GM12873 (cell line): ENCODE results near the gene TRAPPC5.

ENCODE experiments used
- TF ChIP-seq, protein P1 (sequence below): IDR thresholded peaks from 2 replicates; pipeline ENCODE4 v1.5.1; 2012; ENCODE audit warnings: low read depth, mild to moderate bottlenecking, moderate library complexity, low read length, control low read depth; ENCODE audit not compliant: insufficient read depth; ENCODE audit errors: missing control alignments

Gene TRAPPC5

DNA sequence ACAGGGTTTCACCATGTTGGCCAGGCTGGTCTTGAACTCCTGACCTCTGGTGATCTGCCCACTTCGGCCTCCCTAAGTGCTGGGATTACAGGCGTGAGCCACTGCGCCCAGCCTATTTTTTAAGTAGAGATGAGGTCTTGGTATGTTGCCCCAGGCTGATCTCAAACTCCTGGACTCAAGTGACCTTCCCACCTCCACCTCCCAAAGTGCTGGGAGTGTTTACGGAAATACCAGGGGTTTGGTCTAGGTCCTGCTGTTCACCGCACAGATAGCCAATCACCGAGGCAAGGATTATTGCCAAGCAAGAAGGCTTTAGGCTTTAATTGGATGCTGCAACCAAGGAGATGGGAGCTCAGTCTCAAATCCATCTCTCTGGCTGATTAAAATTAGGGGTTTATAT lies 39.7 kb downstream of the TRAPPC5 start:
- TF ChIP-seq, protein P1, sequence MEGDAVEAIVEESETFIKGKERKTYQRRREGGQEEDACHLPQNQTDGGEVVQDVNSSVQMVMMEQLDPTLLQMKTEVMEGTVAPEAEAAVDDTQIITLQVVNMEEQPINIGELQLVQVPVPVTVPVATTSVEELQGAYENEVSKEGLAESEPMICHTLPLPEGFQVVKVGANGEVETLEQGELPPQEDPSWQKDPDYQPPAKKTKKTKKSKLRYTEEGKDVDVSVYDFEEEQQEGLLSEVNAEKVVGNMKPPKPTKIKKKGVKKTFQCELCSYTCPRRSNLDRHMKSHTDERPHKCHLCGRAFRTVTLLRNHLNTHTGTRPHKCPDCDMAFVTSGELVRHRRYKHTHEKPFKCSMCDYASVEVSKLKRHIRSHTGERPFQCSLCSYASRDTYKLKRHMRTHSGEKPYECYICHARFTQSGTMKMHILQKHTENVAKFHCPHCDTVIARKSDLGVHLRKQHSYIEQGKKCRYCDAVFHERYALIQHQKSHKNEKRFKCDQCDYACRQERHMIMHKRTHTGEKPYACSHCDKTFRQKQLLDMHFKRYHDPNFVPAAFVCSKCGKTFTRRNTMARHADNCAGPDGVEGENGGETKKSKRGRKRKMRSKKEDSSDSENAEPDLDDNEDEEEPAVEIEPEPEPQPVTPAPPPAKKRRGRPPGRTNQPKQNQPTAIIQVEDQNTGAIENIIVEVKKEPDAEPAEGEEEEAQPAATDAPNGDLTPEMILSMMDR, result no peak

DNA sequence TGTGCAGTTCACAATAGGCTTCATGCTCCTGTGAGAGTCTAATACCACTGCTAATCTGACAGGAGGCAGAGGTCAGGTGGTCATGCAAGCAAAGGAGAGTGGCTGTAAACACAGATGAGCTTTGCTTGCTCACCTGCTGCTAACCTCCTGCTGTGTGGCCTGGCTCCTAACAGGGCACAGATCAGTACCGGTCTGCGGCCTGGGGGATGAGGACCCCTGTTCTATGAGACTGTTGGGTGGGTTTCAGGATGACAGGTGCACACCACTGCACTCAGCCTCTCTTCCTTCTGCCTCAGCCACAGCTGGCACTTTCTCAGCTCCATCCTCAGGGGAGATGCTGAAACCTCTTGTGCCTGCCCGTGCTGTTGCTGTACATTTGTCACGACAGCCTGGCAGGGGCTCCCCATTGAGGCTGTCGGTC lies 41.6 kb downstream of the TRAPPC5 start:
- TF ChIP-seq, protein P1, result no peak

DNA sequence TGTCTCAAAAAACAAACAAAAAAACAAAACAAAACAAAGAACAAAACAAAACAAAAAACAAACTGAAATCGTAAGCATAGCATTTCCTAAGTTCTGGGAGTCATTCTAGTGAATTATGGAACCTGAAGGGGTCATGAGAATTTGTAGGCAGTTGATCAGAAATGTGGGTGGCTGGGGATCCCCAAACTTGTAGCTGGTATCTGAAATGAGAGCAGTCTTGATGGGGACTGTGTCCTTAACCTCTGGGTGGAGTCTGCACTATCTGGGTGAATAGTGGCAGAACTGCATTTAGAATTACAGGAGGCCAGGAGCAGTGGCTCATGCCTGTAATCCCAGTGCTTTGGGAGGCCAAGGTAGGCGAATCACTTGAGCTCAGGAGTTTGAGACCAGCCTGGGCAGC lies 45.2 kb downstream of the TRAPPC5 start:
- TF ChIP-seq, protein P1, result no peak

DNA sequence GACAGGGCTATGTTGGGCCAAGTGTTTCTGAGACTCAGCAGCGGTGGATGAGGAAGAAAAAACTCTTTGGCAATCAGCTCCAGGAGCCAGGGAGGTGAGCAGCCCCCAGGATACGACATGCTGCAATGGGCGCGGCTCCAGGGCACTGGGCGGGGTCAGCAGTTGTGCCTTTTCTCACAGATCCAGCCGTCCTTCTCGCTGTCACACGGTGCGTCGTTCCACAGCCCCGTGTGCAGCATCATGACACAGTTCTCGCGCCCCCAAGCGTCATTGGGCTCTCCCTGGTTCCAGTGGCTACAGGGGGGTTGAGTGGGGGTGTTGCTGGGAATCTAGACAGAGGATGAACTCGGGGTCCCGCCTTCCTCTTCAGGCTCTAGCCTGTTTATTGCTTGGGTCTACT lies 48.6 kb downstream of the TRAPPC5 start:
- TF ChIP-seq, protein P1, result no peak

DNA sequence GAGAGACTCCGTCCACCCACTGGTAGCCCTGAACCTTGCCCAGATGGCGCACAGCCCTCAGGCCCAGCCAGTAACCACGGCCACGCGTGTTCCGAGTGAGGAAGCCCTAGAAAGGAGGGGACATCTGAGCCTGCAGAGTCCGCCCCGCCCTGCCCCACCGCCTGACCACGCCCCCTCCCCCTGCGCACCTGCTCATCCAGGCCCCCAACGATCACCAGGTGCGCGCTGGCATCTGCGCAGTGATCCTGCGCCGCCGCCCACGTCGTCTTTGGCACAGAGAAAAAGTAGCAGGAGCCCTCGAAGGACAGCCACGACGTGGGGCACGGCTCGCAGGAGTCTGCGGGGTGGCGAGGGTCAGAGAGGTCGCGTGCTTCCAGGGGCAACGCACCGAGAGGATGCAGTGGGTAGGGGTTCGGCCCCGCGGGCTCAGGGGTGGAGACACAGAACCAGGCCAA lies 49.2 kb downstream of the TRAPPC5 start:
- TF ChIP-seq, protein P1, result no peak

DNA sequence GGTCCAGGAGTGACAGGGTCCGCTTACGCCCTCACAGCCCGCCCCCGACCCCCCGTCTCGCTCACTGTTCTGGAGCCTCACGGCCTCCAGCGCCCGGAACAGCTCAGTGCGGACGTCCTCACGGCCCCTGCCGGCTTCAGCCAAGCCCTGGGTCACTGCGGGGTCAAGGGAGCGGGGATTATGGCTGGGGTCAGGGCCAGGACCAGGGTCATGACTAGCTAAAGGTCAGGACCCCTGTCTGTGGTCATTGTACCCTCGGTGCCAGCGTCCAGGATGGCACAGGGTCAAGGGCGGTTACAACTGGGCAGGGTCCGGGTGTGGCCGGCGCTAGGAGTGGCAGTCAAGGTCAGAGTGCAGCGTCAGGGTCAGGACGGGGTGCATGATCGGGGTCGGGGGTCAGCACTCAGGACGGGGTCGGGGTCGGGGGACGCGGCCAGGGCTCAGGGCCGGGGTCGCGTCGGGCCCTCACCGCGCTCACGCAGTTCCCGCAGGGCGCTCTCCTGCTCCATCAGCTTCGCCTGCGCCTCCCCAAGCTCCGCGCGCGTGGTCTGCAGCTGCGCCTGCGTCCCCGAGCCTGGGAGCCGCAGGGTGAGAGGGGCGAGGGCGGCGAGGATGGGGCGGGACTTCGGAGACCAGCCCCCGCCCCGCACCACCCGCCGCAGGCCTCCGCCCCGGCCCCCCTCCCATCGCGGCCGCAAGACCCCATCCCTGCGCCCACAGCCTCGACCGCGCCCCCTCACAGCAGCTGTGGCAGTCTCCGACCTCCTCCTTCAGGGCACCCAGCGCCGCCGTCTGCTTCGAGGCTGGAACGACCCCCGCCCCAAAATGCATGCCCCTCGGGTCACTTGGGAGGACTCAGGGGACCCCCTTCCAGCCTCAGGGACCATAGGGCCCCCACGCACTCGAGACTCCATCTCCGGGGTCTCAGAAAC lies 49.9 kb downstream of the TRAPPC5 start:
- TF ChIP-seq, protein P1, result no peak

DNA sequence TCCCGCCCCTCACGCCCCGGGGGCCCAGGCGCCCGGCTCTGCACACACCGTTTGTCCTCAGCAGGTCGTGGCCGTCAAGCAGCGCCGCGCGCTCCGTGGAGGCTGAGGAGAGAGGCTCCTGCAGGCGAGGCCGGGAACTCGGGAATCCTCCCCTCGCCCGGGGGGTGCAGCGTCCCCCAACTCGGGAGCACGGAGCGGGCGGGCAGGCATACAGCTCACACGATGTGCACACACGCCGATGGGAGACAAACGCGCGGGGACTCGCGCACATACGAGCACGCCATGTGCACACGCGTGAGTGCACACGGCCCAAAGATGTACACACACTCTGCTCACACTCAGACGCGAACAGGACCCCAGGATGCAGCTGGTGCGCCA lies 50.6 kb downstream of the TRAPPC5 start:
- TF ChIP-seq, protein P1, result no peak
